Activated CD4-positive, alpha-beta T cell treated with anti-CD3 and anti-CD28 coated beads for 36 hours (primary cell): ENCODE results near the gene CDH4. TPM values are rescaled to one million over a fixed set of nuclear protein-coding genes. Genes with fewer than 3 reads are reported as not detected.

Source experiments
- ATAC-seq: fragments of 200-7000 bp; cut with Tn5 transposase; one replicate; pipeline ENCODE4 v1.10.0; 2021; ENCODE audit warnings: mild to moderate bottlenecking, moderate library complexity
- CTCF ChIA-PET: fragments of 350-600 bp; sonication (Branson Sonifier 250); formaldehyde crosslinking; loops from one replicate; lab custom pipeline; 2021; ENCODE audit warnings: antibody characterized with exemption; lab: Charles Lee
- POLR2A ChIA-PET: fragments of 350-600 bp; sonication (Branson Sonifier 250); formaldehyde crosslinking; loops from one replicate; lab custom pipeline; 2021; ENCODE audit warnings: antibody characterized with exemption, inconsistent platforms; lab: Charles Lee
- DNase-seq: peaks from one replicate; pipeline ENCODE4 v3.0.0-alpha.2; 2020
- H3K27ac Mint-ChIP-seq: one replicate; pipeline ENCODE4 v1.8.0; 2021; ENCODE audit warnings: mixed read lengths
- H3K27me3 Mint-ChIP-seq: one replicate; pipeline ENCODE4 v1.8.0; 2021; ENCODE audit warnings: mixed read lengths
- H3K36me3 Mint-ChIP-seq: one replicate; pipeline ENCODE4 v1.8.0; 2021; ENCODE audit warnings: low read depth, mixed read lengths
- H3K4me1 Mint-ChIP-seq: one replicate; pipeline ENCODE4 v1.8.0; 2021; ENCODE audit warnings: mixed read lengths
- H3K4me3 Mint-ChIP-seq: one replicate; pipeline ENCODE4 v1.8.0; 2021; ENCODE audit warnings: mild to moderate bottlenecking, moderate library complexity, mixed read lengths
- H3K9me3 Mint-ChIP-seq: one replicate; pipeline ENCODE4 v1.8.0; 2021; ENCODE audit warnings: low read depth, mixed read lengths
- intact Hi-C, 2 experiments: fragments of 100-400 bp; cut with DNase I in 1 of 2; cut with micrococcal nuclease in 1 of 2; formaldehyde crosslinking; loops; one replicate each; pipeline versions ENCODE4 v1.14.2 to v1.15.1; 2022 to 2024; cut with DNase I, micrococcal nuclease
- total RNA-seq, 2 experiments: library from RNA; stranded (reverse); gene quantifications; one replicate each; pipeline ENCODE4 v1.2.3, GENCODE V29; 2021

Gene CDH4
- total RNA-seq, 2 experiments from 2014 or later = not detected

DNA sequence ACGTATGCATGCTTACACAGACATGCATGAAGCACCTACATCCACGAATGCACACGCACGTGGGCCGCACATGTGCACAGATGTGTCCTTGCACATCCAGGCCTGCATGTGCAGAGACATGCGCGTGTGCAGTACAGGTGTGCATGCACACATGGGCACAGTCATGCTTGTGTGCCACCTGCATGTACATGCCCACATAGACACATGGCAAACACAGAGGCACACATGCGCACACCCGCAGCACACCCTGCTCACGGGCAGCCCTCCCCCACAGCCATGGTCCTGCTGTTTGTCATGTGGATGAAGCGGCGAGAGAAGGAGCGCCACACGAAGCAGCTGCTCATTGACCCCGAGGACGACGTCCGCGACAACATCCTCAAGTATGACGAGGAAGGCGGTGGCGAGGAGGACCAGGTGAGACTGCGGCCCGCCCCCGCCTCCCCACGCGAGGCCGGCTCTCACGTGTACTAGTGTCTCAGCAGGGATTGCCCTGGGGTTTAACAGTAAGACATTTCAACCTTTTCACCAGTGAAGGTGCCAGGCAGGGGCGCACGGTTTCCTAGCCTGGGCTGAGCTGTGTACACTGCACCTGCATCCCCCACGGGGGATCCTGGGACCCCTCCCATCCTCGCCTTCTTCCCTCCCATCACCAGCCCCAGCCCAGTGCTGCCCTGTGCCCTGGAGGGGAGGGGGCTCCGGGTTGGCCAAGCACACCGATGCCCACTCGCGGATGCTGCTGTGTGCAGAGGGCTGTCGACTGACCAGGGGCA lies 680.8 kb downstream of the CDH4 start:
- ChIA-PET CTCF (interaction anchor here (0.7 kb wide), 1 partner anchor 148 kb away, joined by 3 read pairs; no protein-coding TSS in a partner anchor), POLR2A (no interaction called here)
- H3K9me3 Mint-ChIP-seq = no peaks in the 10 kb centered on the region
- intact Hi-C loops = no loop called here
- DNase-seq (no peak), ATAC-seq (no peak)
- H3K27me3 Mint-ChIP-seq = no peaks in the 10 kb centered on the region
- H3K4me3 Mint-ChIP-seq = no peak overlapping the region
- no peaks in the 10 kb centered on the region for H3K4me1 Mint-ChIP-seq
- H3K27ac Mint-ChIP-seq = no peak overlapping the region
- no peaks in the 10 kb centered on the region for H3K36me3 Mint-ChIP-seq

DNA sequence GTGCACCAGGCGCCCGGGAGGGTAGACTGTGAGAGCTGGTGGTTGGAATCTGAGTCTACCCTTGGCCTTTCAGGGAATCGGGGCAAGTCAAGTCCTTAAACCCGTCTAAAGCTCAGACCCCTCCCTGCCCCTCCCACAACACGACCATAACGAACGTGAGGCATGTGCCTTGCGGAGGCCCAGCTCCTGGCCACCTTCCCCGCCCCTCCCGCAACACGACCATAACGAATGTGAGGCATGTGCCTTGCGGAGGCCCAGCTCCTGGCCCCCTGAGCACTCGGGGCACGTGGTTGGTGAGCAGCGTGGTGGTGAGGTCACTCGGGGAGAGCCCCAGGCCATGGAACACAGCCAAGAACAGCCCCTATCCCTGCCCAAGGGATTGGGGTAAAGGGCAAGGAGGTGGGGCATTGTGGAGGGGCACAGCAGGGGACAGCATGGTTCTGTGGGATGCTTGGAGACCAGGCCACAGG lies 681.5 kb downstream of the CDH4 start:
- ChIA-PET POLR2A (no interaction called here), CTCF (interaction anchor here (0.7 kb wide), 1 partner anchor 148 kb away, joined by 3 read pairs; no protein-coding TSS in a partner anchor)
- no peaks in the 10 kb centered on the region for H3K36me3 Mint-ChIP-seq
- no peak overlapping the region for H3K4me3 Mint-ChIP-seq
- ATAC-seq = no peak
- intact Hi-C loops = no loop called here
- no peaks in the 10 kb centered on the region for H3K4me1 Mint-ChIP-seq
- H3K27ac Mint-ChIP-seq = no peak overlapping the region
- no peaks in the 10 kb centered on the region for H3K27me3 Mint-ChIP-seq
- DNase-seq = no peak
- H3K9me3 Mint-ChIP-seq = no peaks in the 10 kb centered on the region

GRCh38 chr20:61933951-61934715 lies 682.1 kb downstream of the CDH4 start:
- POLR2A ChIA-PET = no interaction called here
- no peaks in the 10 kb centered on the region for H3K27me3 Mint-ChIP-seq
- no peak overlapping the region for H3K27ac Mint-ChIP-seq
- H3K9me3 Mint-ChIP-seq = no peaks in the 10 kb centered on the region
- no peak for DNase-seq
- no peaks in the 10 kb centered on the region for H3K4me1 Mint-ChIP-seq
- H3K4me3 Mint-ChIP-seq = no peak overlapping the region
- CTCF ChIA-PET = no interaction called here
- intact Hi-C loops = no loop called here
- ATAC-seq = no peak
- H3K36me3 Mint-ChIP-seq = no peaks in the 10 kb centered on the region

- no peak for DNase-seq
- Mint-ChIP-seq H3K27me3 (no peaks in the 10 kb centered on the region), H3K9me3 (no peaks in the 10 kb centered on the region), H3K27ac (no peak overlapping the region), H3K4me3 (no peak overlapping the region), H3K36me3 (no peaks in the 10 kb centered on the region), H3K4me1 (no peaks in the 10 kb centered on the region)
- ATAC-seq = no peak
- CTCF ChIA-PET = no interaction called here
- intact Hi-C loops = no loop called here
- POLR2A ChIA-PET = no interaction called here
Measured at GRCh38 chr20:61934716-61935530, 682.9 kb downstream of the CDH4 start.

DNA sequence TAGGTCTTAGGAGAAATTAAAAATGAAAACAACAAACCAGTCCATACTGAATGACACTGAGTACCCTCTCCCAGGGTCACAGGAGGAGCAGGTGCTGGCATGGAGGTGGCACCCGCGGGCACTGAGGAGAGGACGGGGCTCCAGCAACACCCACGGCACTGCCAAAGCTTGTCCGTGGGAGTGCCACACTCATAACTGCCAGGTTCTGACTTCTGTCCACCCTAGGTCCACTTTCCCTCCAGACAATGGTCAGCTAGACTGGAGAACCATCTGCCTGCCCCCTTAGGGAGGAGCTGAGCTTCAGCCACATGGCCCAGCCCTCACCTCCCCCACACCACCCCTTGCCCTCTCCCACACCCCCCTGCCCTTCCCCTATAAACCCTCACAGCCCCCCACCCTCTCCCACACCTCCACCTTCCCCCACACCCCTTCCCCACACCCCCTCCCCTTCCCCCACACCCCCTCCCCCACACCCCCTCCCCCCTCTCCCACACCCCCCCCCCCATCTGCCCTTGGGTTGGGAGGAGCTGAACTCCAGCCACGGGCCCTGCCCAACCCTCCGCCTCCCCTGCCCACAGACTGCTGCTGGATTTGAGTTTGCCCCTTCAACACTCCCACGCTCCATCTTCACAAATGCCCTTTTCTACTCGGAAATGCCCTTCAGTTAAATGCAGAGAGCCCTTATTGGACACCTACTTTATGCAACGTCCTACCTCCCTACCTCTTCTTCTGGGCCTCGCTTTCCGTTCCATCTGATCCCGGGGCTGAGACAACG lies 684.1 kb downstream of the CDH4 start:
- CTCF ChIA-PET = no interaction called here

DNA sequence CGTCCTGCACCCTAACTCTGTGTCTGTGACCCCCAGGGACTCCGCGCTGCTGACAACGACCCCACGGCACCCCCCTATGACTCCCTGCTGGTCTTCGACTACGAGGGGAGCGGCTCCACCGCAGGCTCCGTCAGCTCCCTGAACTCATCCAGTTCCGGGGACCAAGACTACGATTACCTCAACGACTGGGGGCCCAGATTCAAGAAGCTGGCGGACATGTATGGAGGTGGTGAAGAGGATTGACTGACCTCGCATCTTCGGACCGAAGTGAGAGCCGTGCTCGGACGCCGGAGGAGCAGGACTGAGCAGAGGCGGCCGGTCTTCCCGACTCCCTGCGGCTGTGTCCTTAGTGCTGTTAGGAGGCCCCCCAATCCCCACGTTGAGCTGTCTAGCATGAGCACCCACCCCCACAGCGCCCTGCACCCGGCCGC lies 684.7 kb downstream of the CDH4 start:
- Mint-ChIP-seq H3K36me3 (no peaks in the 10 kb centered on the region), H3K27me3 (no peaks in the 10 kb centered on the region), H3K4me1 (no peaks in the 10 kb centered on the region), H3K9me3 (no peaks in the 10 kb centered on the region), H3K4me3 (no peak overlapping the region), H3K27ac (no peak overlapping the region)
- DNase-seq (no peak), ATAC-seq (no peak)
- ChIA-PET POLR2A (no interaction called here), CTCF (no interaction called here)
- intact Hi-C loops = no loop called here

More for the DNA sequence above, 684.1 kb downstream of the CDH4 start:
- Mint-ChIP-seq H3K4me3 (no peak overlapping the region), H3K27ac (no peak overlapping the region), H3K36me3 (no peaks in the 10 kb centered on the region), H3K27me3 (no peaks in the 10 kb centered on the region), H3K9me3 (no peaks in the 10 kb centered on the region), H3K4me1 (no peaks in the 10 kb centered on the region)
- no peak for DNase-seq
- intact Hi-C loops = no loop called here
- no peak for ATAC-seq
- POLR2A ChIA-PET = no interaction called here

DNA sequence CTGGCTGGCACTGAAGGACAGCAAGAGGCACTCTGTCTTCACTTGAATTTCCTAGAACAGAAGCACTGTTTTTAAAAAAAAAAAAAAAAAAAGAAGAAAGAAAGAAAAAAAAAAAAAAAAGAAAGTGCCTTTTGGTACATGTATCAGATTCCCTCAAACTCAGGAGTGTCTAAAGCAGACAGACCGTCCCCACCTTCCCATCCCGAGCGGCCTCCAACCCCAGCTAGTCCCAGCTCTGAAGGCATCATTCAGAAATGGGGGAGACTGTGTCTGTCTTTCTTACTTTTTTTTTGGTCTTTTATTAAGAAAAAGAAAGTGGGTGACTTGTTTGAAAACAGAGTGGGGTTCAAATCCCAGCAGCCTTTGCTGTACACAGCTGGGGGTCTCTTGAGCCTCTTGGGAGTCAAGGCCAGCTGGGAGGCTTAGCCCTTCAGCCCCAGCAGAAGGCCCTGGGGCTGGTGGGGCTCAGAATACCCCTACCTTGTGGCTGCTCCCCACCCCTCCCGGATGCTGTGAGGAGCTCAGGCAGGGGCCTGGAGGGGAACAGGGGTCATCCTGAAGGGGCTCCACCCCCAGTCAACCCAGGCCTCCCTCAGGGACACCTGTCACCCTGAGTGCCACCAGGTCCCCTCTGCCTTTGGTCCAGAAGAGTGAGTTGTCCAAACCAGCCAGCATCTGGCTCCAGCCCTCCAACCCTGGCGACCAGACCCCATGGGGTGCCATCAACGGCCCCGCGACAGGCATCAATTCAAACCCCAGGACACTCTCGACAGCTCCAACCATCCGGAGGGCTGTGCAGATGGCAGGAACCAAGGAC lies 685.3 kb downstream of the CDH4 start:
- POLR2A ChIA-PET = no interaction called here
- ATAC-seq (no peak), DNase-seq (no peak)
- intact Hi-C loops = no loop called here
- Mint-ChIP-seq H3K27ac (no peak overlapping the region), H3K4me3 (no peak overlapping the region), H3K4me1 (no peaks in the 10 kb centered on the region), H3K9me3 (no peaks in the 10 kb centered on the region), H3K36me3 (no peaks in the 10 kb centered on the region), H3K27me3 (no peaks in the 10 kb centered on the region)
- CTCF ChIA-PET = no interaction called here

- ChIA-PET CTCF (no interaction called here), POLR2A (no interaction called here)
- Mint-ChIP-seq H3K27me3 (no peaks in the 10 kb centered on the region), H3K4me3 (no peak overlapping the region), H3K4me1 (no peaks in the 10 kb centered on the region), H3K36me3 (no peaks in the 10 kb centered on the region), H3K9me3 (no peaks in the 10 kb centered on the region), H3K27ac (no peak overlapping the region)
- intact Hi-C loops = no loop called here
- ATAC-seq (no peak), DNase-seq (no peak)
Measured at GRCh38 chr20:61937963-61938838, 686.1 kb downstream of the CDH4 start.

- DNase-seq (no peak), ATAC-seq (no peak)
- intact Hi-C loops = no loop called here
- no peak overlapping the region for H3K27ac Mint-ChIP-seq
- H3K4me1 Mint-ChIP-seq = no peaks in the 10 kb centered on the region
- no peaks in the 10 kb centered on the region for H3K9me3 Mint-ChIP-seq
- no peaks in the 10 kb centered on the region for H3K36me3 Mint-ChIP-seq
- no peak overlapping the region for H3K4me3 Mint-ChIP-seq
- CTCF ChIA-PET = no interaction called here
- POLR2A ChIA-PET = no interaction called here
- H3K27me3 Mint-ChIP-seq = no peaks in the 10 kb centered on the region
Measured at GRCh38 chr20:61938839-61939690, 687.0 kb downstream of the CDH4 start.
